ENCODE data around the gene GNAO1.

DNA sequence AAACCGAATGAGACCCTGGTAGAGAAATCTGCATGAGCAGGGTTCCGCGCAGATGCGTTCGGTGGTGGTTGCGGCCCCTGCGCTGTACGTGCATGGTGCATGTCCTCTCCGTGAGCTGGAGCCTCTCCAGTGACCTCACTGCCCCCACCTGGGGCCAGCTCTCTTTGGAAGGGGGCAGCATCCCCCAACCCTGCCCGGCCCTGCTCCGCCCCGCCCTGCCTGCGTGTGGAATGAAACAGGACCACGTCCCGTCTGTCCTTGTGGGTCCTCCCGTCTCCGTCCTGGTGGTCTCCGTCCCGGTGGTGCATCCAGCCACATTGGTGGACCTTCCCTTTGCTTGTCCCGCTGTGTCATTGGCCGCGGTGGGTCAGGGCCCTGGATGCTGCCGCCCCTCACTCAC lies 149.1 kb downstream of the GNAO1 start:
- no peak for TF ChIP-seq EZH2 (IDR thresholded peaks at IDR 0.05; ENCODE audit: low read length)
- TF ChIP-seq, protein P1, sequence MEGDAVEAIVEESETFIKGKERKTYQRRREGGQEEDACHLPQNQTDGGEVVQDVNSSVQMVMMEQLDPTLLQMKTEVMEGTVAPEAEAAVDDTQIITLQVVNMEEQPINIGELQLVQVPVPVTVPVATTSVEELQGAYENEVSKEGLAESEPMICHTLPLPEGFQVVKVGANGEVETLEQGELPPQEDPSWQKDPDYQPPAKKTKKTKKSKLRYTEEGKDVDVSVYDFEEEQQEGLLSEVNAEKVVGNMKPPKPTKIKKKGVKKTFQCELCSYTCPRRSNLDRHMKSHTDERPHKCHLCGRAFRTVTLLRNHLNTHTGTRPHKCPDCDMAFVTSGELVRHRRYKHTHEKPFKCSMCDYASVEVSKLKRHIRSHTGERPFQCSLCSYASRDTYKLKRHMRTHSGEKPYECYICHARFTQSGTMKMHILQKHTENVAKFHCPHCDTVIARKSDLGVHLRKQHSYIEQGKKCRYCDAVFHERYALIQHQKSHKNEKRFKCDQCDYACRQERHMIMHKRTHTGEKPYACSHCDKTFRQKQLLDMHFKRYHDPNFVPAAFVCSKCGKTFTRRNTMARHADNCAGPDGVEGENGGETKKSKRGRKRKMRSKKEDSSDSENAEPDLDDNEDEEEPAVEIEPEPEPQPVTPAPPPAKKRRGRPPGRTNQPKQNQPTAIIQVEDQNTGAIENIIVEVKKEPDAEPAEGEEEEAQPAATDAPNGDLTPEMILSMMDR (optimal IDR thresholded peaks at IDR 0.05 in 1 of 3, IDR thresholded peaks at IDR 0.05 in 1 of 3, conservative IDR thresholded peaks at IDR 0.05 in 1 of 3; ENCODE audit: extremely low read depth in 1 of 3, insufficient read depth in 2 of 3, low read length in 3 of 3) = no peak

Measured in keratinocyte (primary cell).